GM19351 (cell line): ENCODE data around the gene ILRUN.
"Not testable (repeated sequence)": the region's sequence is repeated elsewhere in the genome, so short reads cannot be mapped to it uniquely, and the experiment has no call there.

Source experiments
- ATAC-seq: cut with Tn5 transposase; IDR thresholded peaks from one replicate; pipeline ENCODE4 v1.9.1; 2021; ENCODE audit warnings: mild to moderate bottlenecking, moderate library complexity; ENCODE audit not compliant: unreplicated experiment

Gene ILRUN

DNA sequence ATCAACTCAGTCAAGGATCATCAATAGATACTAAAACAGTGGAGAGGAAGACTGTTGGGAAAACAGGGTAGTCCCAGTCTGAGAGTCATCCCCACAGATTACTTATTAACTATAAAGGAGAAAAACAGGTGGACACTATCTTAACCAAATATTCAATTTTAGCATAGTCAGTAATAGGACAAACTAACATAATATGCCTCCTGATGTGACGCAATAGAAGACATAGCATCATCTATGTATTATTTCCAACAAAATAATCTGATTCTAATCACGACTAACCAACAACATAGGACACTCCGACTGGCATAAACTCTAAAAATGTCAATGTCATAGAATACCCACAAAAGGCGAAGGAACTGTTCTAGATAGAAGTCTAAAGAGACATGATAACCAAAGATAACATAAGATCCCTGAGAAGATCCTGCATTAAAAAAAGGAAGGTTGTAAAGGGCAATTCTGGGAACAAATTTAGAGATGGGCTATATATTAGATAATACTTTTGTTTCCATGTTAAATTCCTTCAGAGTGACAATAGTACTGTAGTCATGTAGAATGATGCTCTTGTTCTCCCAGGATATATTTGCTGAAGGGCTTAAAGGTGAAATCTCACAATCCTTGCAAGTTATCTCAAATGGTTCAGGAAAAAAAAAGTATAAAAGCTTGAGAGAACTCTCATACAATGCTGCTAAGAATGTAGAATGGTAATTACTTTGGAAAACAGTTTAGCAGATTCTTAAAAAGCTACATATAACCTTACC lies 28.9 kb downstream of the ILRUN start:
- ATAC-seq, result no peak

DNA sequence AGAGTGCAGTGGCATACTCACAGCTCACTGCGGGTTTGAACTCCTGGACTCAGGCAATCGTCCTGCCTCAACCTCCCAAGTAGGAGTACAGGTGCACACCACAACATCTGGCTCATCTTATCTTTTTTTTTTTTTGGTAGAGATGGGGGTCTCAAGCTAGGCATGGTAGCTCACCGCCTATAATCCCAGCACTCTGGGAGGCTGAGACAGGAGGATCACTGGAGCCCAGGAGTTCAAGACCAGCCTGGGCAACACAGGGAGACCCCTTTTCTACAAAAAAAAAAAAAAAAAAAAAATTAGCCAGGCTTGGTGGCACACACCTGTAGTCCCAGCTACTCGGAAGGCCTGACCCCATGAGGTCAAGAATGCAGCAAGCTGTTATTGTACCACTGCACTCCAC lies 31.5 kb downstream of the ILRUN start:
- no peak for ATAC-seq

DNA sequence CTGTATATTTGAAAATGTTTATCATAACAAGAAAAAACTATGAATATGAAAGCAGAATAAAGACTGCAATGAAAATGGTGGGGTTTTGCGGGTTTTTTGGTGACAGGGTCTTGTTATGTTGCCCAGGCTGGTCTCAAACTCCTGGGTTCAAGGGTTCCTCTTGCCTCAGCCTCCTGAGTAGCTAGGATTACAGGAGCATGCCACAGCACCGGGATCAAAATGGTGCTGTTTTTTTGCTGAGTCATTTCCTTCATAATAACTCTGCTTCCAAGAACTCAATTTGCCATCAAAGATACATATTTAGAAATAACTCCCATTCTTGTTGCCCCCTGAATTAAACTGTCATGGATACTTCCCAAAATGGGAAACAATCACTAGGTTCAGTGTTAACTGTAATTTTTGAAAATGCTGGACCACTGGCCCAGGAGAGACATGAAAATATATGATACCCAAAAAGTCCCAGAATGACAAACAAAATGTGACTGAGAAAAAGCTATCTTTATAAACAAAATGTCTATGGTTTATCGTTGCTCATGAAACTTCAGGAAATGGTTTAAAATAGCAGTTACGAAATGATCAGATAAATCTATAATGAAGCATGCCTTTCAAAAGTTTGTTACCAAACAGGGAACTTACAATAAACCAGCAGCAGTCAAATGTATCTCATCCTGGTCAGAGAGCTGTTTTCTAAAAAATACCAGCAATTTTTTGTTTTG lies 32.2 kb downstream of the ILRUN start:
- ATAC-seq, result no peak

DNA sequence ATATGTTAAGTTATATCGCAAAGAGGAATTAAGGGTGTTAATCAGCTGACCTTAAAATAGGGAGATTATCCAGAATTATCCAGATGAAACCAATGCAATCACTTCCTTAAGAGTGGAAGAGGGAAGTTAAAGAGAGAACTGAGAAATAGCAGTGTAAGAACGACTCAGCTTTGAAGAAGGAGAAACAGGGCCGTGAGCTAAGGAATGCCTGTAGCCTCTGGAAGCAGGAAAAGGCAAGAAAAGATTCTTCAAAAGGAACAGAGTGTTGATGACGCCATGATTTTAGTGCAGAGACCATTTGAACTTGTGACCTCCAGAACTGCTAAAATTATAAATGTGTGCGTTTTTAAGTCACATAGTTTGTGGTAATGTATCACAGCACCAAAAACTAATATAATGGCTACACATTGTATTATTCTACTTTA lies 32.7 kb downstream of the ILRUN start:
- no peak for ATAC-seq

DNA sequence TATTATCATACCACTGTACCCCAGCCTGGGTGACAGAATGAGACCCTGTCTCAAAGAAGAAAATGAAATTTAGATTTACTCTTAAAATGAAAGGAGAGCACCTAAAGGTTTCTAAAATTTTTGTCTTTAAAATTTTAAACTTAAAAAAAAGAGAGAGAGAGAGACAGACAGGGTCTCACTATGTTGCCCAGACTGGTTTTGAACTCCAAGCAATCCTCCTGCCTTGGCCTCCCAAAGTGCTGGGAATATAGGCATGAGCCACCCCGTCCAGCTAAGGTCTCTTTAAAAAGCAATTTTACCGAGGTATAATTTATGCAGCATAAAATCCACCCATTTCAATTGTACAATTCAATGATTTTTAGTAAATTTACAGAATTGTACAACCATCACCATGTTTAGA lies 33.2 kb downstream of the ILRUN start:
- no peak for ATAC-seq

DNA sequence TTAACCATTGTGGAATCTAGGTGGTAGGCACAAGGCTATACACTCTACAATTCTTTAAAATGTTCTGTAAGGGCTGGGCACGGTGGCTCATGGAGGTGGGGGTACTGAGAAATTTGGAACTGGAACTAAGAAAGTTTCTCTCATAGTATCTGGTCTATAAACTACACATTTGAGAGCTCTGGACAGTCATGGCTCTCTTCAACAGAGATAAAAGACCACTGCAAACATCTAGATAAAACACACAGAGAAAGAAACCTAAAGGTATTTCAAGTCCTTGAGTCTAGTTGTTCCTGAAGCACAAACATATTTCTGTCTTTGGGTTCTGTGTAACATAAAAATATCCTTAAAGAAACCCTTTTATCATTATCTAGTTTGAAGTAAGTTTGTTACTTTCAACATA lies 35.2 kb downstream of the ILRUN start:
- no peak for ATAC-seq

DNA sequence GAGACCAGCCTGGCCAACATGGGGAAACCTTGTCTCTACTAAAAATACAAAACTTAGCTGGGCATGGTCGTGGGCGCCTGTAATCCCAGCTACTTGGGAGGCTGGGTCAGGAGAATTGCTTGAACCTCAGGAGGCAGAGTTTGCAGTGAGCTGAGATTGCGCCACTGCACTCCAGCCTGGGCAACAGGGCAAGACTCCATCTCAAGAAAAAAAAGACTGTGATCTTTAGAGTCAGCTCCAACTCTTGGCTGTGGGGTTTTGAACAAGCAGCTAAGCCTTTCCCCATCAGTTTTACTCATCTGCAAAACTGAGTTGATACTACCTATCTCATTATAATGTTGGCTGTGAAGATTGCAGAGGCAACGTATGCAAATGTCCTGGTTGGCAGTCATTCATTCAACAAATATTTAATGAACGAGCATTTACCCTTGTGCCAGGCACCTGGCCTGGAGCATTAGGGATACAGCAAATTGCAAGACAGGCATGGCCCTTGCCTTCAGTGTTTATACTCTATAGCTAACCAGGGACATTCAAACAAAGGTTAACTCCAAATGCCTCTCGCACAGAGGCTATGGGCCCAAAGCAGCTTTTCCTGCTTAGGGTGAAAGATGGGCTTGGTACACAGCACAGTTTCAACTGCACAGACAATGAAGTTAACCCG lies 37.8 kb downstream of the ILRUN start:
- ATAC-seq, result no peak

DNA sequence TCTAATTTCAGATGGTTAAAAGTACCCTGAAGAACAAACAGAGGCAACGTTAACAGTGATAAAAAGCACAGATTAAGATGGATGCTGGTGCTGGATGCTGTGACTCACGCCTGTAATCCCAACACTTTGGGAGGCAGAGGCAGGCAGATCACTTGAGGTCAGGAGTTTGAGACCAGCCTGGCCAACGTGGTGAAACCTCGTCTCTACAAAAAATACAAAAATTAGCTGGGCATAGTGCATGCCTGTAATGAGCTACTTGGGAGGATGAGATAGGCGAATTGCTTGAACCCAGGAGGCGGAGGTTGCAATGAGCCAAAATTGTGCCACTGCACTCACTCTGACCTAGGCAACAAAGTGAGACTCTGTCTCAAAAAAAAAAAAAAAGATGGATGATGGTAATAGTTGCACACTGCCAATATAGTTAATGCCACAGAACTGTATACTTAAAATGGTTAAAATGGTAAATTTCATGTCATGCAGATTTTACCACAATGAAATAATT lies 38.5 kb downstream of the ILRUN start:
- not testable (repeated sequence) for ATAC-seq

DNA sequence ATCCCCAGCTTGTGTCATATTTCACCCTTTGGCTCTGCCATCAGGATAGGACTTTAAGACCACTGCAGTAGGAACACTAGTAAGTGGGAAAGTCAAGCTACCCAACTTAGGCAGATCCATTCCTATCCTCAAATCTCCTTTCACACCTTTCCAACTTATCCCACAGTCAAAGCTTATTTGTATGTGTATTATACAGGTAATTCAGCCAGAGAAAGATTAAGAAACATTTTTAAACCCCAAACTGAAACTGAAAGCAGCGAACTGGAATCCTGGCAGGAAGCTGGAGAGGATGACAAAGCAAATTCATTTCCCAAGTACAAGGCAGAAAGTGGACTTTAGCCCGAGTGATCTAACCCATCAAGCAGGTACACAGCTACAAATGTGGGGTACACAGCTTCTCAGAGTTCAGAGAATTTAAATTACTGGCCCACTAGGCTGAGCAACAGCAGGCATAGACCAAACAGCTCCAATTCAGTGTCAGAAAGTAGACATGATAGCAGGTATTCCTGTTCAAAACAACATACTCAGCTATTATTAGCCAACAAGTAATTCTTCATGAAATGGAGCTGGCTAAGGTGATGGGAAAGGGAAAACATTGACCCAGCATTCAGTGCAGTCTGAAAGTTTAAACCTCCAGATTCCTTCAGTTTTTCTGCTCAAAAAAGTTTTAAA lies 39.1 kb downstream of the ILRUN start:
- ATAC-seq, result no peak

DNA sequence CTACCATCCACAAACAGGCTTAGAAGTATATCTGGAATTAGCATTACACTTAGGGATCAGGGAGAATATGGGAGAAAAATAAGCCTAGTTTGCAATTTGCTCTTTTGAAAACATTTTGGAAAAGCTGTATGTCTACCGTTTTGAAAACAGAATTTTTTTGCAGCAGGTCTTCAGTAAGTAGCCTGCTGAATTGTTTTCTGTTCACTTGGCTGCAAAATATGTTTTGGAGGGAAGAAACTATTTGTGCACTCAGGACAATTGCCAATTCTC lies 39.6 kb downstream of the ILRUN start:
- no peak for ATAC-seq

DNA sequence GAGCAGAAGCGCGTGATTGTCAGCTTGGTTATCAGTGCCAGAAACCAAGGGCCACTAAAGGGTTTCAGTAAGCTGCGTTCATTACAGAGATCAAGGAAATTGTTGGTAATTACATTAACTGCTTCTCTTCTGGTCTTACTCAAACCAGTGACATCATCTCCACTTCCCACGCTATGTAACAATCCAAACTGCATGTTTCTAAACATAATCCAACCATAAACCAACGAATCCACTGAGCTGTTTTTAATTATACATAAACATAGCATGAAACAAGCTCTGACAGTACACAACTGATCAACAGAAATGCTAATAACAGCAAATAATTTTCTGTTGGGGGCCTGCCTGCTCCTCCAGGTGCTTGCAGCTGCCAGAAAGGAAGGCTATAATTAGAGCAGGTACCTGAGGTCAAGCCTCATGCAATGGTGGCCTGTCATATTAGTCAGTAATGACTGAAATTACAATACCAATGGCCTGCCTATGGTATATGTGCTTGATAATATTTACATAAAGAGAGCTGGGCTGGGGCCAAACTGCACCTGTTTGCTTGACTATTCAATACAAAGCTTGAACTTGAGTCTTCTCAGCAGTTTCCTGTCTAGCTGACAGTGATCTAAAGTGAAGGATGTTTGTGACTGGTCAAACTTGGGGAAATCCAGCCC lies 40.1 kb downstream of the ILRUN start:
- ATAC-seq, result peak; percentile 92

DNA sequence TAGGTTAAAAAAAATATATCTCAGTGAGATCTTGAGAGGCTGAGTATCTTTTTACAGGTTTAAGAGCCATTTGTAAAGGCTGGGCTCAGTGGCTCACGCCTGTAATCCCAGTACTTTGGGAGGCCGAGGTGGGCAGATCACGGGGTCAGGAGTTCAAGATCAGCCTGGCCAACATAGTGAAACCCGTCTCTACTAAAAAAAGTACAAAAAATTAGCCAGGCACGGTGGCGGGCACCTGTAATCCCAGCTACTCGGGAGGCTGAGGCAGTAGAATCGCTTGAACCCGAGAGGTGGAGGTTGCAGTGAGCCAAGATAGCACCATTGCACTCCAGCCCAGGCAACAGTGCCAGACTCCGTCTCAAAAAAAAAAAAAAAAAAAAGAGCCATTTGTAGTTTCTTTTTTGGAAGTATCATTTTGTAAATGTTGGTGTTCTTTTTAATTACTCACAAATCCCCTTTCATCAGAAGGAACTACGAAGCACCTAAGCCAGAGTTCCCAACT lies 40.6 kb downstream of the ILRUN start:
- not testable (repeated sequence) for ATAC-seq

DNA sequence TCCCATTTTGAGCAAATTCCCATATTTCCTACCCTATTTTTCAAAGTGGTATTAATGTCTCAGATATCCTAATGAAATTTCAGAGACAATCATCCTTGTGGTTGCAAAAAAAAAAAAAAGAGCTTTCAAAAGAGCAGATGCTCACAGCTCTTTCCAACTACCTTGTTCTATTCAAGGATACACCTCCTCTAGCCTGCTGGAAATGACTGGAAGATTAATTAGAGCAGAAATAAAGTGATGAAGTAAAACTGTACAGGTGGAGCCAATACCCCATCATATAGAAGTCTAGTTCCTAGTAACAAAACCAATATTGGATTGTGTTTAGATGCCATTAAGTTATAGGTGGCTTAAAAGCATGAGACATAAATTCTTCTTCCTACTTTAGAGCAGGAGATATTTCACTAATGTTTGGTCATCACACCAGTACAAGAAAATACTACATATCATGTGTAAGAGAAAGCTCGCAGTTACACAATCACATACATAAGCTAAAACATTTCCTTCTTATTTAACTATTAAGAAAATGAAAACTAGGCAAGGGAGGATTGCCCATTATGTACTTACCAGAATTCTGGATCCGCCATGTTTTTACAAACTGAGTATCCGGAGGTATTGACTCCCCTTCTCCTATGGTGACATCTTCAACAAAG lies 42.4 kb downstream of the ILRUN start:
- ATAC-seq, result no peak

DNA sequence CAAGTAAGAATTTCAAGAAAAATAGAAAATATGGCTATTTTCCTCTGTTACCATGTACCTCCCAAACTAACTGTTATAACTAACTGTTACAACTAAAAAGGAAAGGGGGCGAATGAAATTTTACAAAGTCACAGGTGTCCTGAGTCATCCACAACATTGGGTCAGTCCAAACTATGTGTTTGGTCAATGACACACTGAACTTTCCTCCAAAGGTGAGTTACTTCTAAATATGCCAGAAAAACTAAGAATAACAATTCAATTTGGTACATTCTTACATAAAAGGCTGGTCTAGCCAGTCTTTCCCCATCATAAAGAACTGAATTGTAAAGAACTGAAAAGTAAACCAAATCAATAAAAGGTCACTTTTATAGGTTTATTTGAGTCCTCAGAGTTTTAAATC lies 44.3 kb downstream of the ILRUN start:
- no peak for ATAC-seq

DNA sequence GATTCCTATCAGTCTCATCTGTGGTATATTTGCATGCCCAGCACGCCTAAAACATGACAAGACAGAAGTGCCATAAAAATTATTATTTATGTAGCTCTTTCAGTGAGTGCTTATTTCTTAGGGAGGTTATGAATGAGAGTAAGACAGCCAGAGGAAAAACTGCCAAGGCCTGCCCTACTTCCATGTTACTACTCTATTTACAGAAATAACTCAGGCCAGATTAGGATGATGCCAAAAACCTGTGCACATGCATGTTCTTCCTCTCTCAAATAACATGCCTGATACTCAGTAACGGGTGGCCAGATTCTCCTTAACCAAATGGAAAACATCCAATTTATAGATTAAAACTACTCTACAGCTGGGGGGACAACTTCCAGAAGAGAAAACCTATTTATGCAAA lies 45.7 kb downstream of the ILRUN start:
- no peak for ATAC-seq

DNA sequence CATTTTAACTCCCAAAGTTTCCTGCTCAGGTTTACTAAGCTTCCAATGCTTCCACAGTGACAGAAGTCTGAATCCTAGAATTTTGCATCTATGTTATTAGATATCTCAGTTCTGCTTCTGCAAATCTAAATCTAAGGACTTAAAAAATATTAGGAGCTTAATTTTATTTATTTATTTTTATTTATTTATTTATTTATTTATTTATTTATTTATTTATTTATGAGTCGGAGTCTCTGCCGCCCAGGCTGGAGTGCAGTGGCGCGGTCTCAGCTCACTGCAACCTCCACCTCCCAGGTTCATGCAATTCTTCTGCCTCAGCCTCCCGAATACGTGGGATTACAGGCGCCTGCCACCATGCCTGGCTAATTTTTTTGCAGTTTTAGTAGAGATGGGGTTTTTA lies 46.3 kb downstream of the ILRUN start:
- not testable (repeated sequence) for ATAC-seq

DNA sequence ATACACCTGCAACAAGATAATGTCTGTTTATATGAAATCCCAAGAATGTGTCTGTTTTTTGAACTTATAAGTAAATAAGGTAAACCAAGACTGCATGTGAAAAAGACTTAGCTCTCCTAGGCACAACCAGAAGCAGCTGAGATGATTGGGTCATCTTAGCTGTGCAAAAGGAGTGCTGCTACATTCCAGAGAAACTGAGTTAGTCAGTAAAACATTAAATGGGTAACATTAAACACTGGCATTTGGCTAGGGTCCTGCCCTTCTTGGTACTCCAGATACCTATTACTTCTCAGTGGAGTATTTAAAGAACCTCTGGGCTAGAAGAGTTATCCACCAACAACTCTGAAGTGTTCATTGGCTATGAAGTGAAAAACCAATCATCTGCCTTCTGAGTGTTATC lies 47.8 kb downstream of the ILRUN start:
- no peak for ATAC-seq
